ENCODE data around the gene CHCHD2. TPM values are rescaled to one million over a fixed set of nuclear protein-coding genes. Genes with fewer than 3 reads are reported as not detected.
"Not testable (repeated sequence)": the region's sequence is repeated elsewhere in the genome, so short reads cannot be mapped to it uniquely, and the experiment has no call there.

The CHCHD2 gene
- total RNA-seq, 2 donors from 2014 or later = 356 to 575 TPM

DNA sequence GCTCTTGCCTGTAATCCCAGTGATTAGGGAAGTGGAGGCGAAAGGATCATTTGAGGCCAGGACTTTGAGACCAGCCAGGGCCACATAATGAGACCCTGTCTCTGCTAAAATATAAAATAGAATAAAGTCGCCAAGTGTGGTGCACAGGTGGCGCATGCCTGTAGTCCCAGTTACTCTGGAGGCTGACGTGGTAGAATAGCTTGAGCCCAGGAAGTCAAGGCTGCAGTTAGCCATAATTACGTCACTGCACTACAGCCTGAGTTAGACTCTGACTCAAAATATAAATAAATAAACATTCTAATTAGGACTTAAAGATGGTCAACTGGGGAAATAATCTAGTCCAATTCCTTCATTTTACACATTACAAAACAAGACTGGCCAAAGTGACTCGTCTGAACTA is 768 bp downstream of the CHCHD2 start:
- TF ChIP-seq POLR2AphosphoS5 (IDR thresholded peaks at IDR 0.05) (no peak), POLR2A (IDR thresholded peaks at IDR 0.05) (no peak)
- TF ChIP-seq, protein P1, sequence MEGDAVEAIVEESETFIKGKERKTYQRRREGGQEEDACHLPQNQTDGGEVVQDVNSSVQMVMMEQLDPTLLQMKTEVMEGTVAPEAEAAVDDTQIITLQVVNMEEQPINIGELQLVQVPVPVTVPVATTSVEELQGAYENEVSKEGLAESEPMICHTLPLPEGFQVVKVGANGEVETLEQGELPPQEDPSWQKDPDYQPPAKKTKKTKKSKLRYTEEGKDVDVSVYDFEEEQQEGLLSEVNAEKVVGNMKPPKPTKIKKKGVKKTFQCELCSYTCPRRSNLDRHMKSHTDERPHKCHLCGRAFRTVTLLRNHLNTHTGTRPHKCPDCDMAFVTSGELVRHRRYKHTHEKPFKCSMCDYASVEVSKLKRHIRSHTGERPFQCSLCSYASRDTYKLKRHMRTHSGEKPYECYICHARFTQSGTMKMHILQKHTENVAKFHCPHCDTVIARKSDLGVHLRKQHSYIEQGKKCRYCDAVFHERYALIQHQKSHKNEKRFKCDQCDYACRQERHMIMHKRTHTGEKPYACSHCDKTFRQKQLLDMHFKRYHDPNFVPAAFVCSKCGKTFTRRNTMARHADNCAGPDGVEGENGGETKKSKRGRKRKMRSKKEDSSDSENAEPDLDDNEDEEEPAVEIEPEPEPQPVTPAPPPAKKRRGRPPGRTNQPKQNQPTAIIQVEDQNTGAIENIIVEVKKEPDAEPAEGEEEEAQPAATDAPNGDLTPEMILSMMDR (IDR thresholded peaks at IDR 0.05) = no peak
- intact Hi-C loops (cut with DNase I) = no loop called here

DNA sequence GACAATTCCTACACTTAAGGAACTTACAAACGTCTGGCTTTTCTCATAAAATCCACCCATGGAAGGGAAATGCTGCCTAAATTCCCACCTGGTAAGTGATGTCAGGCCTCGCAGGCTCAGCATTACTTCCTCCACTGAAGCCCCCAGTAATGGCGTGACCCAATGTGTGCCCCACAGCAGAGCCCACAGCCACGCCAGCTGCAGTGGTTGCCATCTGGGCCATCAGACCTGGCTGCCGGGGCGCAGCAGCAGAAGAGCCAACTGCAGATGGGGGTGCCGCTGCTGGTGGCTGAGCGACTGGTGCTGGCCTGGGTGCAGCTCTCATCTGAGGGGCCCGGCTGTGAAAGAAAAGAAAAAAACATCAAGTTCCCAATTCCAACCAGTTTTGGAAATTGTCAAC is 2.1 kb downstream of the CHCHD2 start:
- H3K9me3 ChIP-seq; H3K4me1 ChIP-seq (replicated peaks); intact Hi-C loops (cut with DNase I); H3K27ac ChIP-seq; H3K4me3 ChIP-seq; DNase-seq (ENCODE audit: low spot score); H3K27me3 ChIP-seq (replicated peaks; ENCODE audit: insufficient read depth): not testable (repeated sequence)
- peaks cover 0 to 13% of the 10 kb centered on the region in 2 donors for H3K36me3 ChIP-seq
- 89% methylated on average over 9 of the region's 9 CpGs for WGBS

More for the DNA sequence above, 768 bp downstream of the CHCHD2 start:
- no peaks in the 10 kb centered on the region for H3K27me3 ChIP-seq (replicated peaks; ENCODE audit: insufficient read depth)
- WGBS = 14% methylated on average over 6 of the region's 6 CpGs
- peaks cover 0 to 13% of the 10 kb centered on the region in 2 donors for H3K36me3 ChIP-seq
- H3K27ac ChIP-seq = peak overlapping the region; percentile 85 to 91
- no peaks in the 10 kb centered on the region for H3K4me1 ChIP-seq (replicated peaks)
- DNase-seq (ENCODE audit: low spot score) = no peak
- no peaks in the 10 kb centered on the region for H3K9me3 ChIP-seq
- peak overlapping the region; percentile 59 to 83 for H3K4me3 ChIP-seq

GRCh38 chr7:56099653-56100052 is 6.6 kb downstream of the CHCHD2 start:
- Histone ChIP-seq H3K27ac (no peak overlapping the region), H3K4me3 (no peak overlapping the region), H3K36me3 (peaks cover 0 to 13% of the 10 kb centered on the region in 2 donors), H3K27me3 (replicated peaks; ENCODE audit: insufficient read depth) (no peaks in the 10 kb centered on the region), H3K9me3 (no peaks in the 10 kb centered on the region), H3K4me1 (replicated peaks) (no peaks in the 10 kb centered on the region)
- no peak for TF ChIP-seq POLR2AphosphoS5 (IDR thresholded peaks at IDR 0.05)
- TF ChIP-seq, protein P1 (IDR thresholded peaks at IDR 0.05) = no peak
- no peak for TF ChIP-seq POLR2A (IDR thresholded peaks at IDR 0.05)
- 88% methylated on average over 3 of the region's 3 CpGs for WGBS
- no peak for DNase-seq (ENCODE audit: low spot score)
- intact Hi-C loops (cut with DNase I) = no loop called here

DNA sequence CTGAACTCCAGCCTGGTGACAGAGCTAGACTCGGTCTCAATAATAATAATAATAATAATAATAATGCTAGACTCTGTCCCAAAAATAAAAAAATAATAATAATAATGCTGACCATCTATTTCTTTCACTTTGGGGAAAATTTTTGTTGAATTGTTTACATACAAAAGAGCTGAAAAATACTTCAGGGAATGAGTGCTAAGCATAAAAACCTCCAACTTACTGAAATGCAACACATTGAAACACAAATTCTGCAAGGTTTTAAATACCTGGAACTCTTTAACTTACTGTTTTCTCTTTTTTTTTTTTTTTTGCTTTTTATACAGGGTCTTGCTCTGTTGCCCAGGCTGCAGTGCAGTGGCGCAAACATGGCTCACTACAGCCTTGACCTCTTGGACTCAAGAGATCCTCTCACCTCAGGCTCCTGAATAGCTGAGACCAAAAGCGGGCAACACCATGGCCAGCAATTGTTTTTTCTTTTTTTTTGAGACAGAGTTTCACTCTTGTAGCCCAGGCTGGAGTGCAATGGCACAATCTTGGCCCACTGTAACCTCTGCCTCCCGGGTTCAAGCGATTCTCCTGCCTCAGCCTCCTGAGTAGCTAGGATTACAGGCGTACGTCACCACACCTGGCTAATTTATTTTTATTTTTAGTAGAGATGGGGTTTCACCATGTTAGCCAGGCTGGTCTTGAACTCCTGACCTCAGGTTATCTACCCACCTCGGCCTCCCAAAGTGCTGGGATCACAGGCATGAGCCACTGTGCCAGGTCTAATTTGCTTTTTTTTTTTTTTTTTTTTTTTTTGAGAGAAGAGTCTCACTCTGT is 7.9 kb downstream of the CHCHD2 start:
- H3K4me1 ChIP-seq (replicated peaks); H3K27me3 ChIP-seq (replicated peaks; ENCODE audit: insufficient read depth); intact Hi-C loops (cut with DNase I); H3K27ac ChIP-seq; DNase-seq (ENCODE audit: low spot score); H3K9me3 ChIP-seq; H3K4me3 ChIP-seq: not testable (repeated sequence)
- H3K36me3 ChIP-seq = peaks cover 0 to 13% of the 10 kb centered on the region in 2 donors
- 93% methylated on average over 8 of the region's 8 CpGs for WGBS

DNA sequence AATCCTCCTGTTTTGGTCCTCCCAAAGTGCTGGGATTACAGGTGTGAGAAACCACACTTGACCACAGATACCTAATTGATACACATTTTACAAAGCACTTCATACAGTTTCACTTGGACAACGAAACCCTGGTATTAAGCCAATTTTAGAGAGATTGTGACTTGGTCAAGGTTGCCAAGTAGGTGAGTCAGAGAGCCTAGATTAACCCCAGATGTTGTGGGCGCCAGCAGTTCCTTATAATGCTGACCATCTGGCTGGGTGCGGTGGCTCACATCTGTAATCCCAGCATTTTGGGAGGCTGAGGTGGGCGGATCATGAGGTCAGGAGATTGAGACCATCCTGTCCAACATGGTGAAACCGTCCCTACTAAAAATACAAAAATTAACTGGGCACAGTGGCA is 8.6 kb downstream of the CHCHD2 start:
- Histone ChIP-seq H3K27me3 (replicated peaks; ENCODE audit: insufficient read depth) (no peaks in the 10 kb centered on the region), H3K27ac (no peak overlapping the region), H3K36me3 (peaks cover 0 to 13% of the 10 kb centered on the region in 2 donors), H3K4me3 (no peak overlapping the region), H3K4me1 (replicated peaks) (peaks cover under 1% of the 10 kb centered on the region), H3K9me3 (no peaks in the 10 kb centered on the region)
- intact Hi-C loops (cut with DNase I) = no loop called here
- no peak for TF ChIP-seq POLR2AphosphoS5 (IDR thresholded peaks at IDR 0.05)
- no peak for TF ChIP-seq POLR2A (IDR thresholded peaks at IDR 0.05)
- TF ChIP-seq, protein P1 (IDR thresholded peaks at IDR 0.05) = no peak
- 53% methylated on average over 5 of the region's 5 CpGs for WGBS
- DNase-seq (ENCODE audit: low spot score) = no peak
